Heart left ventricle (tissue), 13 donors: ENCODE data around the gene PTOV1.

ENCODE experiments used
- CTCF ChIP-seq, 12 donors: fragments of 200-600 bp; sonication (generic) in 4 of 12; IDR thresholded peaks; one replicate each; pipeline versions ENCODE4 v1.5.0 to v1.8.0; 2018 to 2022; ENCODE audit warnings: antibody characterized with exemption in 12 of 12, mild to moderate bottlenecking in 5 of 12
- POLR2A ChIP-seq, 2 donors: fragments of 450-650 bp; IDR thresholded peaks; one replicate each; pipeline ENCODE4 v1.6.1; 2017; ENCODE audit warnings: antibody characterized with exemption in 2 of 2, mild to moderate bottlenecking in 2 of 2, moderate library complexity in 2 of 2
- donor health status: ischemic (EF 13 %, LVEDD 7.1; RV severe dilation, severe dysfunction).
- donor health status: DM: no; HTN: yes; CAD: no.
- donor health status: DM: no; HTN: no; CAD: no.
- donor health status: ischemic (EF 25% LVEDD 6.9; RV normal size, moderate dysfunction).
- donor health status: ischemic (EF 25% LVEDD 5.7; RV mildly dilated, moderate dysfunction).
- donor health status: ischemic (EF 35%, LVEDD 5.7; RV mildly dilated, moderate dysfunction).
- donor health status: nonischemic (EF 11% LVEDD 7.7; RV severe dilation, severe dysfunction).
- donor health status: DM: yes; HTN: yes; CAD: no.
- donor health status: PGD.
- donor health status: ischemic (EF 29% LVEDD 5.4; RV normal size, mild dysfunction).
- donor health status: nonischemic (EF 23%, LVEDD 6.1; RV moderate dilation, normal function).

GRCh38 chr19:49853852-49854377, 3.0 kb downstream of the PTOV1 start:
- TF ChIP-seq CTCF (IDR thresholded peaks at IDR 0.05) (no peak), POLR2A (IDR thresholded peaks at IDR 0.05) (no peak)
